Thoracic aorta (tissue), 2 donors: Measurements from ENCODE around the gene SLC6A12. TPM values are rescaled to one million over a fixed set of nuclear protein-coding genes. Genes with fewer than 3 reads are reported as not detected.
"Not testable (repeated sequence)": the region's sequence is repeated elsewhere in the genome, so short reads cannot be mapped to it uniquely, and the experiment has no call there.

Source experiments
- ATAC-seq: fragments of 150-250 bp; one replicate; pipeline ENCODE4 v1.8.0; 2017; ENCODE audit warnings: low read depth; ENCODE audit not compliant: insufficient number of reproducible peaks, low FRiP score
- DNase-seq: peaks from one replicate; pipeline ENCODE4 v3.0.0-alpha.2; 2020; ENCODE audit warnings: low spot score
- H3K27ac ChIP-seq, 2 donors: fragments of 200-600 bp; sonication (generic); 1 replicate in 1 of 2; 2 replicates in 1 of 2; pipeline ENCODE4 v1.5.1; 2016; ENCODE audit warnings: mild to moderate bottlenecking in 2 of 2, moderate library complexity in 2 of 2
- H3K27me3 ChIP-seq: fragments of 200-600 bp; sonication (generic); replicated peaks from 2 replicates; pipeline ENCODE4 v1.6.0; 2016; ENCODE audit warnings: mild to moderate bottlenecking; ENCODE audit not compliant: insufficient read depth
- H3K36me3 ChIP-seq: fragments of 200-600 bp; sonication (generic); one replicate; pipeline ENCODE4 v1.5.1; 2016
- H3K4me1 ChIP-seq, 2 donors: fragments of 200-600 bp; sonication (generic); 1 replicate in 1 of 2; 2 replicates in 1 of 2; pipeline versions ENCODE4 v1.5.1 to v1.6.0; 2016; ENCODE audit warnings: low read depth in 2 of 2, mild to moderate bottlenecking in 1 of 2; ENCODE audit not compliant: control insufficient read depth in 1 of 2
- H3K4me3 ChIP-seq: fragments of 200-600 bp; sonication (generic); 2 replicates; pipeline ENCODE4 v1.5.1; 2016; ENCODE audit warnings: mild to moderate bottlenecking
- H3K9me3 ChIP-seq: fragments of 200-600 bp; sonication (generic); 2 replicates; pipeline ENCODE4 v1.5.1; 2016
- CTCF ChIP-seq: fragments of 200-600 bp; sonication (generic); IDR thresholded peaks from one replicate; pipeline ENCODE4 v1.5.1; 2019; ENCODE audit warnings: antibody characterized with exemption
- total RNA-seq, 2 donors: library from RNA; depleted of rRNA; stranded (reverse); fragments of >200 nt; gene quantifications; one replicate each; pipeline versions ENCODE4 v1.1.0 to v1.2.3, GENCODE V29; 2016

SLC6A12 gene
- total RNA-seq, 2 donors from 2014 or later = 1.2 to 1.8 TPM

- Histone ChIP-seq H3K4me1 (no peaks in the 10 kb centered on the region), H3K27me3 (no peaks in the 10 kb centered on the region), H3K27ac (no peak overlapping the region), H3K36me3 (no peaks in the 10 kb centered on the region), H3K4me3 (no peak overlapping the region), H3K9me3 (peaks cover 7% of the 10 kb centered on the region)
- ATAC-seq (no peak), DNase-seq (no peak)
- no peak for TF ChIP-seq CTCF
Measured at GRCh38 chr12:236445-236844, 22.5 kb upstream of the SLC6A12 start.

- not testable (repeated sequence) for H3K4me1 ChIP-seq, H3K27me3 ChIP-seq, H3K27ac ChIP-seq, H3K4me3 ChIP-seq, H3K9me3 ChIP-seq, DNase-seq, H3K36me3 ChIP-seq, ATAC-seq
Measured at GRCh38 chr12:235967-236366, 22.0 kb upstream of the SLC6A12 start.

- no peak for DNase-seq
Measured at GRCh38 chr12:234891-235415, 21.0 kb upstream of the SLC6A12 start.

GRCh38 chr12:234019-234418 lies 20.1 kb upstream of the SLC6A12 start:
- Histone ChIP-seq H3K27ac (no peak overlapping the region), H3K4me1 (no peaks in the 10 kb centered on the region), H3K36me3 (no peaks in the 10 kb centered on the region), H3K27me3 (no peaks in the 10 kb centered on the region), H3K4me3 (no peak overlapping the region), H3K9me3 (peaks cover 7% of the 10 kb centered on the region)
- ATAC-seq = no peak
- no peak for TF ChIP-seq CTCF
- no peak for DNase-seq

More at GRCh38 chr12:234891-235415, 21.0 kb upstream of the SLC6A12 start:
- Histone ChIP-seq H3K4me3 (no peak overlapping the region), H3K27ac (no peak overlapping the region), H3K4me1 (no peaks in the 10 kb centered on the region), H3K9me3 (peaks cover 7% of the 10 kb centered on the region), H3K36me3 (no peaks in the 10 kb centered on the region), H3K27me3 (no peaks in the 10 kb centered on the region)
- ATAC-seq = no peak
- TF ChIP-seq CTCF = no peak

- Histone ChIP-seq H3K27ac (no peak overlapping the region), H3K27me3 (no peaks in the 10 kb centered on the region), H3K4me3 (no peak overlapping the region), H3K36me3 (no peaks in the 10 kb centered on the region), H3K4me1 (no peaks in the 10 kb centered on the region), H3K9me3 (peaks cover 7% of the 10 kb centered on the region)
- ATAC-seq = no peak
- no peak for DNase-seq
- TF ChIP-seq CTCF = no peak
Measured at GRCh38 chr12:233615-233968, 19.6 kb upstream of the SLC6A12 start.
